ENCODE data around the gene ZNF518B. TPM values are rescaled to one million over a fixed set of nuclear protein-coding genes. Genes with fewer than 3 reads are reported as not detected.

The ZNF518B gene
- total RNA-seq, 4 donors from 2014 or later, result 12.7 to 23.6 (median 18.2) TPM

- Histone ChIP-seq H3K36me3 (no peaks in the 10 kb centered on the region), H3K4me3 (no peak overlapping the region), H3K27ac (no peak overlapping the region), H3K9me3 (no peaks in the 10 kb centered on the region), H3K4me1 (no peaks in the 10 kb centered on the region), H3K27me3 (no peaks in the 10 kb centered on the region)
- intact Hi-C loops (cut with DNase I; ENCODE audit: low total_unique reads), result no loop called here
- in situ Hi-C loops (cut with MboI; ENCODE audit: low sequenced_read_pairs in 4 of 4), result no loop called here
- DNase-seq (no peak), ATAC-seq (no peak)
- TF ChIP-seq CTCF (IDR thresholded peaks at IDR 0.05 in 4 of 5, conservative IDR thresholded peaks at IDR 0.05 in 1 of 5) (no peak), POLR2A (IDR thresholded peaks at IDR 0.05) (no peak)
Observed at GRCh38 chr4:10470505-10470904, 13.3 kb upstream of the ZNF518B start.

DNA sequence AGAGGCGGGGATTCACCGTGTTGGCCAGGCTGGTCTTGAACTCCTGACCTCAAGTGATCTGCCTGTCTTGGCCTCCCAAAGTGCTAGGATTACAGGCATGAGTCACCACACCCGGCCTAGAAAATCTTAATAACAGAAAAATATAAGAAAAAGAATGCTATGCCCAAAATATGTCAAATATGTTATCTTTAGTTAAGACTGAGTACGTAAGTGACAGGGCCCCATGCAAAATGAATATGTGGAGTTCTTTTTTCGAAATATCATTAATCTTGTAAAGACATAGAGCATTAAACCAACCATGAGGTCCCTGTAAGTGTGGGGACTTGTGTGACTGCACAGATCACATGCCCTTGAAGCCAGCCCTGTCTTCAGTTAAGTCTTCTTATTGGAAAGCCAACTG, 8.9 kb upstream of the ZNF518B start:
- no peak for ATAC-seq
- in situ Hi-C loops (cut with MboI; ENCODE audit: low sequenced_read_pairs in 4 of 4), result no loop called here
- intact Hi-C loops (cut with DNase I; ENCODE audit: low total_unique reads), result no loop called here

GRCh38 chr4:10462876-10463275, 5.7 kb upstream of the ZNF518B start:
- no peaks in the 10 kb centered on the region for H3K9me3 ChIP-seq
- H3K36me3 ChIP-seq, result no peaks in the 10 kb centered on the region
- TF ChIP-seq POLR2A (IDR thresholded peaks at IDR 0.05) (no peak), CTCF (IDR thresholded peaks at IDR 0.05 in 4 of 5, conservative IDR thresholded peaks at IDR 0.05 in 1 of 5) (no peak)
- H3K27me3 ChIP-seq, result peaks cover 31 to 32% (median 31%) of the 10 kb centered on the region in 3 donors
- H3K27ac ChIP-seq, result no peak overlapping the region
- DNase-seq, result no peak
- H3K4me3 ChIP-seq, result no peak overlapping the region
- no peak for ATAC-seq
- in situ Hi-C loops (cut with MboI; ENCODE audit: low sequenced_read_pairs in 4 of 4), result no loop called here
- no peaks in the 10 kb centered on the region for H3K4me1 ChIP-seq
- intact Hi-C loops (cut with DNase I; ENCODE audit: low total_unique reads), result loop anchor here (5.0 kb wide), 1 partner anchor 84 kb away; no protein-coding TSS in a partner anchor

More for the DNA sequence above, 8.9 kb upstream of the ZNF518B start:
- H3K4me1 ChIP-seq, result no peaks in the 10 kb centered on the region
- TF ChIP-seq POLR2A (IDR thresholded peaks at IDR 0.05) (no peak), CTCF (IDR thresholded peaks at IDR 0.05 in 4 of 5, conservative IDR thresholded peaks at IDR 0.05 in 1 of 5) (no peak)
- H3K36me3 ChIP-seq, result no peaks in the 10 kb centered on the region
- no peaks in the 10 kb centered on the region for H3K9me3 ChIP-seq
- H3K4me3 ChIP-seq, result no peak overlapping the region
- no peak for DNase-seq
- no peak overlapping the region for H3K27ac ChIP-seq
- H3K27me3 ChIP-seq, result peaks cover 17 to 23% (median 22%) of the 10 kb centered on the region in 3 donors

GRCh38 chr4:10461850-10462400, 4.7 kb upstream of the ZNF518B start:
- Histone ChIP-seq H3K36me3 (no peaks in the 10 kb centered on the region), H3K4me1 (no peaks in the 10 kb centered on the region), H3K4me3 (peak overlapping the region; percentile 14 to 47 (median 34)), H3K27ac (no peak overlapping the region), H3K9me3 (no peaks in the 10 kb centered on the region), H3K27me3 (peaks cover 31 to 32% (median 31%) of the 10 kb centered on the region in 3 donors)
- in situ Hi-C loops (cut with MboI; ENCODE audit: low sequenced_read_pairs in 4 of 4), result no loop called here
- no peak for ATAC-seq
- no peak for TF ChIP-seq POLR2A (IDR thresholded peaks at IDR 0.05)
- no peak for TF ChIP-seq CTCF (IDR thresholded peaks at IDR 0.05 in 4 of 5, conservative IDR thresholded peaks at IDR 0.05 in 1 of 5)
- DNase-seq, result no peak
- intact Hi-C loops (cut with DNase I; ENCODE audit: low total_unique reads), result loop anchor here (5.0 kb wide), 1 partner anchor 85 kb away; no protein-coding TSS in a partner anchor

Data from gastrocnemius medialis (tissue), 4 donors.